ENCODE results near the gene SLC26A1.

Gene SLC26A1

GRCh38 chr4:948101-948935 lies 44.9 kb downstream of the SLC26A1 start:
- Histone ChIP-seq H3F3A (ENCODE audit: insufficient read depth, low read length) (no peaks in the 10 kb centered on the region), H3K4me3 (ENCODE audit: low read length) (no peak overlapping the region), H3K4me2 (ENCODE audit: low read depth, low read length) (no peak overlapping the region), H3K4me1 (ENCODE audit: low read length) (no peaks in the 10 kb centered on the region), H3K9ac (ENCODE audit: low read length) (no peak overlapping the region), H3K27me3 (replicated peaks; ENCODE audit: insufficient read depth, low read length) (no peaks in the 10 kb centered on the region), H3K9me2 (replicated peaks; ENCODE audit: insufficient read depth, low read length) (no peaks in the 10 kb centered on the region), H3K27ac (ENCODE audit: low read length) (no peak overlapping the region), H4K20me1 (ENCODE audit: insufficient read depth, low read length) (no peaks in the 10 kb centered on the region), H3K36me3 (replicated peaks; ENCODE audit: insufficient read depth, low read length) (no peaks in the 10 kb centered on the region), H3K9me3 (replicated peaks; ENCODE audit: insufficient read depth, low read length) (no peaks in the 10 kb centered on the region), H2AFZ (ENCODE audit: low read length) (no peak overlapping the region), H3K79me2 (ENCODE audit: low read length) (no peaks in the 10 kb centered on the region)
- no peak for TF ChIP-seq EZH2phosphoT487 (IDR thresholded peaks at IDR 0.05; ENCODE audit: low read length)
- TF ChIP-seq CTCF (IDR thresholded peaks at IDR 0.05; ENCODE audit: low read length) = no peak
- TF ChIP-seq EZH2 (optimal IDR thresholded peaks at IDR 0.05; ENCODE audit: low read depth, low read length) = no peak
- no peak for DNase-seq

- TF ChIP-seq EZH2phosphoT487 (IDR thresholded peaks at IDR 0.05; ENCODE audit: low read length) (no peak), CTCF (IDR thresholded peaks at IDR 0.05; ENCODE audit: low read length) (no peak), EZH2 (optimal IDR thresholded peaks at IDR 0.05; ENCODE audit: low read depth, low read length) (no peak)
- Histone ChIP-seq H3K4me1 (ENCODE audit: low read length) (no peaks in the 10 kb centered on the region), H3K27ac (ENCODE audit: low read length) (no peak overlapping the region), H3K79me2 (ENCODE audit: low read length) (no peaks in the 10 kb centered on the region), H3K36me3 (replicated peaks; ENCODE audit: insufficient read depth, low read length) (no peaks in the 10 kb centered on the region), H3K27me3 (replicated peaks; ENCODE audit: insufficient read depth, low read length) (no peaks in the 10 kb centered on the region), H3K4me3 (ENCODE audit: low read length) (no peak overlapping the region), H3K9me2 (replicated peaks; ENCODE audit: insufficient read depth, low read length) (no peaks in the 10 kb centered on the region), H3K4me2 (ENCODE audit: low read depth, low read length) (no peak overlapping the region), H3K9ac (ENCODE audit: low read length) (no peak overlapping the region), H3K9me3 (replicated peaks; ENCODE audit: insufficient read depth, low read length) (no peaks in the 10 kb centered on the region), H3F3A (ENCODE audit: insufficient read depth, low read length) (no peaks in the 10 kb centered on the region), H4K20me1 (ENCODE audit: insufficient read depth, low read length) (no peaks in the 10 kb centered on the region), H2AFZ (ENCODE audit: low read length) (no peak overlapping the region)
- no peak for DNase-seq
Measured at GRCh38 chr4:947491-947971, 45.7 kb downstream of the SLC26A1 start.

- H3K4me3 ChIP-seq (ENCODE audit: low read length) = no peak overlapping the region
- H3K4me2 ChIP-seq (ENCODE audit: low read depth, low read length) = no peak overlapping the region
- no peaks in the 10 kb centered on the region for H3K9me3 ChIP-seq (replicated peaks; ENCODE audit: insufficient read depth, low read length)
- no peak overlapping the region for H3K27ac ChIP-seq (ENCODE audit: low read length)
- H4K20me1 ChIP-seq (ENCODE audit: insufficient read depth, low read length) = no peaks in the 10 kb centered on the region
- H3K36me3 ChIP-seq (replicated peaks; ENCODE audit: insufficient read depth, low read length) = no peaks in the 10 kb centered on the region
- TF ChIP-seq CTCF (IDR thresholded peaks at IDR 0.05; ENCODE audit: low read length) (no peak), EZH2phosphoT487 (IDR thresholded peaks at IDR 0.05; ENCODE audit: low read length) (no peak), EZH2 (optimal IDR thresholded peaks at IDR 0.05; ENCODE audit: low read depth, low read length) (no peak)
- H3K79me2 ChIP-seq (ENCODE audit: low read length) = no peaks in the 10 kb centered on the region
- DNase-seq = no peak
- no peak overlapping the region for H3K9ac ChIP-seq (ENCODE audit: low read length)
- no peaks in the 10 kb centered on the region for H3K27me3 ChIP-seq (replicated peaks; ENCODE audit: insufficient read depth, low read length)
- H3F3A ChIP-seq (ENCODE audit: insufficient read depth, low read length) = no peaks in the 10 kb centered on the region
- no peak overlapping the region for H2AFZ ChIP-seq (ENCODE audit: low read length)
- H3K9me2 ChIP-seq (replicated peaks; ENCODE audit: insufficient read depth, low read length) = no peaks in the 10 kb centered on the region
- H3K4me1 ChIP-seq (ENCODE audit: low read length) = no peaks in the 10 kb centered on the region
Measured at GRCh38 chr4:946517-947471, 46.4 kb downstream of the SLC26A1 start.

All from MM.1S (cell line).